NCI-H128 (cell line): ENCODE results near the gene HAS3.
"Not testable (repeated sequence)": the region's sequence is repeated elsewhere in the genome, so short reads cannot be mapped to it uniquely, and the experiment has no call there.

Experiments
- DNase-seq: peaks from one replicate; lab custom pipeline; 2025; ENCODE audit not compliant: unreplicated experiment; lab: John Stamatoyannopoulos, UW

The HAS3 gene

DNA sequence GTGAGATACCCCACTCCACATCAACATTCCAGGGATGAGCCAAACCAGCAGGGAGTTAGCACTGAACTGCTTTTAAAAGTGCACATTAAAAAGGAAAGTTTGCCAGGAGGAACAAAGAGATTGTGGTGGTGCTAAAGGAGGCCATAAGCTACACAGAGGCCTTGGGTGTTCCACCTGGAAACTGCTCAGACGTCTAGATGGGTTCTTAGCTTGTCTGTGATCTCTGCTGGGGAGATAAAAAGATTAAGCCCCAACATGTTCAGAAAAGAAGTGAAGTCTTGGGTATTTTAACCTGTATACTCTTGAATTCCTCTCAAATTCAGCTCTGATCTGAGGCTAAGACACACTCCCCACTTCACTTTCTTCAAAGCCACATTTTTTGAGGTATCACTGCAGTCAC is 10.4 kb downstream of the HAS3 start:
- no peak for DNase-seq

DNA sequence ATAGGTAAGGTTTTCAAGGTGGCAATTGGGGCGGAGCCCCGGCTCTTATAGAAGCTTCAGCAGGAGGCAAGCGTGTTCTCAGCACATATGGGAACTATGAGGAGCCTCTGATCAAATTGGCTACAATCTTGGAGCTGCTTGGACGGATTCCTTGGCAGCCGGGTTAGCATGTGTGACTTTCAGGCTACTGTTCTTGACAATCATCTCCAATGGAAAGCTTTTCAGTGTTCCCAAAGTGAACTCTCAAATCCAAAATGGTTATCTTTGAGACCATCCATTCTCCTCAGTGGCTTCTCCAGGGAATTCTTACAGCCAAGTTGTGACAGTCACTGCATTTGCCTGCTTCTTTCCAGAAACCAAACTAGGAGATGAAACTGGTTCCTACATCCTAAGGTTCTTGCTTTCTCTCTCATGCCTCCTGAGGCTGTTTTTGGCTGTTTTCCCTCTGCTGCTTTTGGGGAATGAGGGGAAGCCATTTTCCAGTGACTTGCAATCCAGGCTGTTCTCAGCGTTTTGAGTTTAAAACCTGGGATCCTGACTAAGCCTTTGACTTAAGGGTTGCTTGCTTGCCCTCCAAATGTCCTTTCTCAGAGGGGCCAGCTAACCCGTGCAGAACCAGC is 10.9 kb downstream of the HAS3 start:
- DNase-seq: no peak

GRCh38 chr16:69116906-69117305 is 11.5 kb downstream of the HAS3 start:
- DNase-seq: no peak

DNA sequence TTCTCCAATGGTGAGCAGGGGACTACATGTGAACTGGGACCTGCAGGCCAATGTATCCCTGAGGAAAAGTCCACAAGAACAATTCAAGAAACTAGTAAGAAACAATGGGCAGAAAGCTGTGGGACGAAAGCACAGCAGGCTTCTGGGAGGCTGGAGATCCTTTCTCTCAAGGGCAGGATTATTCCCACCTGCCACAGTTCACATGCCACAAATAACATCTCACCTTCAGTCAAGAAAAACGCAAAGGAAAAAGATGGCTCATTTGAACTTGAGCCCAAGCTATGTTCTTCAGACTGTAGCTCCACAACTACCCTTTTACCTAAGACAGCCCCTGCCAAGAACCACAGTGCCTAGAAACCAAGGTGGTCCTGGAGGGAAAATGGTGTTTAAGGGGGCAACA is 13.0 kb downstream of the HAS3 start:
- no peak for DNase-seq

DNA sequence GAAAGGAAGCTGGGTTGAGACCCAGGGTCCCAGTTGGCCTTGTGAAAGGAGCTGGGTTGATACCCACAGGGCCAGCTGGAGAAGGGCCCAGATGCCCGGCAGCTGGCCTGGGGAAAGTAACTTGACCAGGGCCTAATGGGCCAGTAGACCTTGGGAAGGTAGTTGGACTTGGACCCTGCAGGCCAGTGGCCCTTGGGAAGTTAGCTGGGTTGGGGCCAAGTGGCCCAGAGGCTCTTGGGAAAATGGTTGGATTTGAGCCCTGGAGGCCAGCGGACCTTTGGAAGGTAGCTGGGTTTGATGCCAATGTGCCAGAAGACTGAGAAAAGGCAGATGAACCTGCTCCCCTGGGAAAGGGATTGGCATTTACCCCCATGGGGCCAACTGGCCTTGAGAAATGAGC is 13.5 kb downstream of the HAS3 start:
- DNase-seq: no peak

DNA sequence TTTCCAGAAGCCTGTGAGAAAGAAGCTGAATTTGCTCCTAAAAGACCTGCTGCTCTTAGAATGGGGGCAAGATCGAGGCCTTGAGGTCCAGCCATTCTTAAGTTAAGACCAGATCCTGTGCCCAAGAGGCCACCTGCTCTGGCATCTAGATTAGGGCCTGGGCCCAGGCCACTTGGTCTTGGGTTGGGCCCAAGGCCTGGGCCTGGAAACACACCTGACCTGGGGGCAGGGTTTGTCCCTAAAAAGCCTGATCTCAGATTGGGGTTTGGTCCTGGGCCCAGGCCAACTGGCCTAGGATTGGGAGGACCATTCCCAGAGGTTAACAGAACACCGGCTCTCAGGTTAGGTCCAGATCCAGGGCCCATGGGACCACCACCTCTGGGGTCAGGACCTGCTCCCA is 14.1 kb downstream of the HAS3 start:
- DNase-seq: no peak

DNA sequence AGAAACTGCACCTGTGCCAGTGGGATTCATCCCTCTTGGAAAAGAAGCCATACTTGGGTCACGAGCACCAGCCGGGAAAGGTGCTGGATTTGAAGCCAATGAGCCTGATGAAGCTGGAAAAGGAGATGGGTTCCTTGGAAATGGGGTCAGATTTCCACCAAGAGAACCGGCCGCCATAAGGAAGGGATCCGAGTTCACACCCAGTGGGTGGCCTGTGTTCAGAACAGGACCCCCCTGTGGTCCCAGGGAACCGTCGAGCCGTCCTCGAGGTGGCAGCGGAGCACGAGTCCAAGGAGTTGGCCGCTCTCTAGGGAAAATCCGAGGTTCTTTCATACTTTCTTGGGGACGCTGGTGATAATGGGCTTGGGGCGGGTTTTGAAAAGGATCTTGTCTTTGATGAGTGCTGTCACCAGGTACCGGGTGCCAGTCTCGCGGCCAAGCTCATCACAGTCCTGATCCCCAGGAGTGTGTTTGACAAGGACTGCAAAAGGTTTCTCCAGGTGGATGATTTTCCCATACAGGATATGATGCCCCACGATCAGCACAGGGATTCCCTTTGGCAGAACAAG is 14.7 kb downstream of the HAS3 start:
- DNase-seq: no peak

- DNase-seq: peak; percentile 59
Measured at GRCh38 chr16:69123910-69124309, 18.5 kb downstream of the HAS3 start.

DNA sequence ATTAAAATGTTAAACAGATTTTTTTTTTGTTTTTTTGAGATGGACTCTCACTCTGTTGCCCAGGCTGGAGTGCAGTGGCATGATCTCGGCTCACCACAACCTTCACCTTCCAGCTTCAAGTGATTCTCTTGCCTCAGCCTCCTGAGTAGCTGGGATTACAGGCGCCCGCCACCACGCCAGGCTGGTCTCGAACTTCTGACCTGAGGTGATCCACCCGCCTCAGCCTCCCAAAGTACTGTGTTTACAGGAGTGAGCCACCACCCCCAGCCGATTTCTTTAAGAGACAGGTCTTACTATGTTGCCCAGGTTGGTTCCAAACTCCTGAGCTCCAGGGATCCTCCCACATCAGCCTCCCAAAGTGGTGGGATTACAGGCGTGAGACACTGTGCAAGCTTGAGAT is 19.0 kb downstream of the HAS3 start:
- not testable (repeated sequence) for DNase-seq

DNA sequence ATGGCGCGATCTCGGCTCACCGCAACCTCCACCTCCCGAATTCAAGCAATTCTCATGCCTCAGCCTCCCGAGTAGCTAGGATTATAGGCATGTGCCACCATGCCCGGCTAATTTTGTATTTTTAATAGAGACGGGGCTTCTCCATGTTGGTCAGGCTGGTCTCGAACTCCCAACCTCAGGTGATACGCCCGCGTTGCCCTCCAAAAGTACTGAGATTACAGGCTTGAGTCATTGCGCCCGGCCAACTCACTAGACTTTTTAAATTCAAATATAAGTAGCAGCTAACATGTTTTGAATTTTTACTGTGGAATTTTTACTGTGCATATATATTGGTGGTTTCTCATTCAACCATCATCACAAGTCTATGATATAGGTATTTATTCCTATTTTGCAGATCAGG is 19.5 kb downstream of the HAS3 start:
- not testable (repeated sequence) for DNase-seq

- DNase-seq: no peak
Measured at GRCh38 chr16:69126221-69126620, 20.8 kb downstream of the HAS3 start.

DNA sequence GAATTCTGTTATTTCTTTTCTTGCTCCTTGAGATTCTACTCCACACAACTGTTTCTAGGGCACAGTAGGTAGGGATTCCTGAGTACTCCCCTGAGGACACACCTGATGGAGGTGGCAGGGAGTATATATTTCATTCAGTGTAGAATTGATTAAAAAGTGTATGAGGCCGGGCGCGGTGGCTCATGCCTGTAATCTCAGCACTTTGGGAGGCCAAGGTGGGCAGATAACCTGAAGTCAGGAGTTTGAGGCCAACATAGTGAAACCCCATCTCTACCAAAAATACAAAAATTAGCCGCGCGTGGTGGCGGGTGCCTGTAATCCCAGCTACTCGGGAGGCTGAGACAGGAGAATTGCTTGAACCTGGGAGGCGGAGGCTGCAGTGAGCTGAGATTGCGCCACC is 21.3 kb downstream of the HAS3 start:
- not testable (repeated sequence) for DNase-seq

GRCh38 chr16:69127966-69128510 is 22.6 kb downstream of the HAS3 start:
- DNase-seq: no peak

- DNase-seq: no peak
Measured at GRCh38 chr16:69130461-69130860, 25.0 kb downstream of the HAS3 start.

DNA sequence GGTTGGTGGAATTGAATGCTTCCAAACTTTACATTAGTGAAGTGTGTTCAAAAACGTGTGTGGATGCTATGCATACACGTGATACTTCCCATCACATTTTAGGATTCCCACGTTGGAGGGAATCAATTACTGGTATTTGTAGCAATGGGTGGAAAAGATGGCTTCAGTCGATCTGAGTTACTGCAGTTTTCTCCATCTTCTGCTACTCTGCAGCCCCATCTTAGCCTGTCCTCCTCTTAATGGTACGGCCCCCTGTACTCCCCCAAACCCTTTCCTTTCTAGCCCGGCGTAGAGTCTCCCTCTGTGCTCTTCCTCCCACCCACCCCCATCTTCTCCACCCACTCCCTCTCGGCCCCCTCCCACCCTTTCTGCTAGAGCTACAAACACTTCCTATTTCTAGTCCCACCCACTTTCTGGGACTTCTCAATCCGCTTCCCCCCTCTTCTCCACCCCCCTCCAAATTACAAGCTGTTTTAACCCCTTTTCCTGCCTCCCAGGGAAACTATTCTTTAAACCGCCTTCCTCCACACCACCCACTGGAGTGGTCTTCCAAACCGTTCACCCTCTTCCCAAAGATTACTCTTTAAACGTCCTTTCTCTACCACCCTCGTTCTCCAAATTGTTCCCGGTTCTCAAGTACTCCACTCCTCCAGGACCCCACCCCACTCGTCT is 25.9 kb downstream of the HAS3 start:
- no peak for DNase-seq

GRCh38 chr16:69131839-69132423 is 26.5 kb downstream of the HAS3 start:
- no peak for DNase-seq

GRCh38 chr16:69132424-69133252 is 27.2 kb downstream of the HAS3 start, which contains the start of the genes CHTF8 and UTP4:
CHTF8 (minus strand) TSS chr16:69132588; CDS start chr16:69121458, 11,130 bp downstream.
UTP4 (plus strand) TSS chr16:69132649; CDS start chr16:69133460, 811 bp downstream.
- peak; percentile 45 for DNase-seq

DNA sequence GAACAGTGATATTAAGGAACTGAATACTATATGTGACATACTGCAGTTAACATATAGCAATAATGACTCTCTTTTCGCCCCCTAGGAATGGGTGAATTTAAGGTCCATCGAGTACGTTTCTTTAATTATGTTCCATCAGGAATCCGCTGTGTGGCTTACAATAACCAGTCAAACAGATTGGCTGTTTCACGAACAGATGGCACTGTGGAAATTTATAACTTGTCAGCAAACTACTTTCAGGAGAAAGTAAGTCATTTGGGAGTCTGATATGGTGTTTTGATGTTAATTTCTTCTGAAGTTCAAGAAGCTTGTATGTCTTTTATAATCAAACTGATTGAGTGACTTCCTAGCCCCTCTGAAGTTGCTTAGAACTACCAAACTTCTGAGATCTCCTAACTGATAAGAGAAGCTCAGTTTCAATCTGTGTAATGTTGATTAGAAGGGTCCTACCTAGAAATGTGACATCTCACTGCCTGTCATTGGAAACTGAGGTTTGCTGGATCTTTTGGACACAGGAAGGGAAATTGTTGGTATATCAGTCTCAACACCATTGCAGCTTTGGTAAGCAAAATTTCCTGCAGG is 28.0 kb downstream of the HAS3 start:
- no peak for DNase-seq

GRCh38 chr16:69138608-69139007 is 33.2 kb downstream of the HAS3 start:
- no peak for DNase-seq

- not testable (repeated sequence) for DNase-seq
Measured at GRCh38 chr16:69139464-69139863, 34.0 kb downstream of the HAS3 start.
